NK-92 (cell line): ENCODE results near the gene BECN2.
"Not testable (repeated sequence)": the region's sequence is repeated elsewhere in the genome, so short reads cannot be mapped to it uniquely, and the experiment has no call there.

Experiments used
- DNase-seq: peaks from one replicate; lab custom pipeline; 2025; ENCODE audit not compliant: unreplicated experiment; lab: John Stamatoyannopoulos, UW

Gene BECN2

GRCh38 chr1:241976229-241976628, 18.7 kb downstream of the BECN2 start:
- DNase-seq, result no peak

- DNase-seq, result no peak
Measured at GRCh38 chr1:241979071-241979470, 21.5 kb downstream of the BECN2 start.

- DNase-seq, result no peak
Measured at GRCh38 chr1:241979926-241980325, 22.4 kb downstream of the BECN2 start.

GRCh38 chr1:241985787-241986186, 28.2 kb downstream of the BECN2 start:
- DNase-seq, result no peak

GRCh38 chr1:241988389-241988930, 30.9 kb downstream of the BECN2 start:
- not testable (repeated sequence) for DNase-seq

- no peak for DNase-seq
Measured at GRCh38 chr1:241990040-241990439, 32.5 kb downstream of the BECN2 start.

- DNase-seq, result no peak
Measured at GRCh38 chr1:241992734-241993133, 35.2 kb downstream of the BECN2 start.

GRCh38 chr1:241994171-241994570, 36.6 kb downstream of the BECN2 start:
- no peak for DNase-seq

GRCh38 chr1:241997401-241997998, 39.9 kb downstream of the BECN2 start:
- no peak for DNase-seq

- no peak for DNase-seq
Measured at GRCh38 chr1:241998412-241998921, 40.9 kb downstream of the BECN2 start.

GRCh38 chr1:241999026-241999425, 41.5 kb downstream of the BECN2 start, which contains the start of gene MAP1LC3C:
TSS of gene MAP1LC3C (minus strand) at chr1:241999098. CDS start at chr1:241999008, 90 bp downstream.
- DNase-seq, result no peak

GRCh38 chr1:242000434-242000833, 42.9 kb downstream of the BECN2 start:
- DNase-seq, result no peak

GRCh38 chr1:242002072-242002471, 44.5 kb downstream of the BECN2 start:
- no peak for DNase-seq

GRCh38 chr1:242002510-242002909, 44.9 kb downstream of the BECN2 start:
- DNase-seq, result no peak

- DNase-seq, result no peak
Measured at GRCh38 chr1:242004751-242005495, 47.4 kb downstream of the BECN2 start.

- no peak for DNase-seq
Measured at GRCh38 chr1:242005866-242006535, 48.4 kb downstream of the BECN2 start.

GRCh38 chr1:242006976-242007375, 49.4 kb downstream of the BECN2 start:
- no peak for DNase-seq
